ES-I3 (cell line): Measurements from ENCODE around the gene KLHL24.
"Not testable (repeated sequence)": the region's sequence is repeated elsewhere in the genome, so short reads cannot be mapped to it uniquely, and the experiment has no call there.

Source experiments
- H3K36me3 ChIP-seq: 2 replicates; pipeline ENCODE4 v1.6.1; 2013; ENCODE audit warnings: mild to moderate bottlenecking, low read length, control low read depth, moderate library complexity; ENCODE audit not compliant: insufficient read depth
- H3K4me1 ChIP-seq: 2 replicates; pipeline ENCODE4 v1.6.1; 2013; ENCODE audit warnings: mild to moderate bottlenecking, control low read depth, low read length; ENCODE audit not compliant: insufficient read depth
- H3K9ac ChIP-seq: 2 replicates; pipeline ENCODE4 v1.6.1; 2013; ENCODE audit warnings: low read depth, mild to moderate bottlenecking, low read length, moderate library complexity
- H3K9me3 ChIP-seq: 2 replicates; pipeline ENCODE4 v1.6.1; 2013; ENCODE audit warnings: mild to moderate bottlenecking, low read length, moderate library complexity; ENCODE audit not compliant: control insufficient read depth, insufficient read depth

Gene KLHL24

GRCh38 chr3:183622473-183622872, 12.9 kb upstream of the KLHL24 start:
- H3K4me1 ChIP-seq, H3K9ac ChIP-seq, H3K36me3 ChIP-seq, H3K9me3 ChIP-seq: not testable (repeated sequence)

DNA sequence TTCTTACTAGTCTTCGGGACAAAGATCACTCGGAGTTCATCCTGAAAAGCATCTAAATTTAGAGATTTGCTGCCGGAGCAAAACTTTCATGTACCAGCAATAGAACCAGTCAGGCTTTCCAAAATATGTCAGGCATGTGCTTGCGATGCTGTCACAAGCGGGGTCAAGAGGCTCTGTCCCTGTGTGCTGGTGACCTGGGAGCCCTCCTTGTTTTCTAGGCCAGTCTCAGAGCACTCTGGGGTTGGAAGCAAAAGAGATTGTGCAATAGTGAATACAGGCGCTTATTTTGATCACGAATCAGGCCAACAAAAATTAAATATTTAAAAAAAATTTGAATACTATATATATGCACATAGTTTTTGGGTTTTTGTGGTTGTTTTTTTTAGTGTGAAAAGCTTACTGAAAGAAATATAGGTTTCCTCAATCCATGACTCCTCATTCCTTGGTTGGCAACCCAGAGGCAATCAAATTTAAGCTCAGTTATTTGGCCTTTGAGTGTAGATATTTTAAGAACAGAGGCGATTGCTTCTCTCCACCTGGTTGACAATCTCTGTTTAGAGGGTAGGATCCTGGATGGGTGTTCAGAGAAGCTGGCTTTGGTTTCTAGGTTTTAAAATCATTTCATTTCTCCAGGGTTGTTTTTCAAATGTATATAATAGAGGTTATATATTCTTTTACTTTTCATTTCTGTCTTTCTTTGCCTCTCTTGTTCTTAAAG, 8.4 kb upstream of the KLHL24 start:
- Histone ChIP-seq H3K36me3 (no peaks in the 10 kb centered on the region), H3K9me3 (no peaks in the 10 kb centered on the region), H3K4me1 (no peaks in the 10 kb centered on the region), H3K9ac (no peak overlapping the region)

- Histone ChIP-seq H3K9me3 (no peaks in the 10 kb centered on the region), H3K36me3 (no peaks in the 10 kb centered on the region), H3K4me1 (no peaks in the 10 kb centered on the region), H3K9ac (no peak overlapping the region)
Observed at GRCh38 chr3:183629546-183630301, 5.7 kb upstream of the KLHL24 start.

GRCh38 chr3:183631715-183632114, 3.7 kb upstream of the KLHL24 start:
- H3K36me3 ChIP-seq = no peaks in the 10 kb centered on the region
- H3K9ac ChIP-seq = no peak overlapping the region
- H3K9me3 ChIP-seq = no peaks in the 10 kb centered on the region
- no peaks in the 10 kb centered on the region for H3K4me1 ChIP-seq

GRCh38 chr3:183632725-183633124, 2.7 kb upstream of the KLHL24 start:
- H3K9me3 ChIP-seq, H3K4me1 ChIP-seq, H3K36me3 ChIP-seq, H3K9ac ChIP-seq: not testable (repeated sequence)

GRCh38 chr3:183634707-183635106, 716 bp upstream of the KLHL24 start:
- no peaks in the 10 kb centered on the region for H3K36me3 ChIP-seq
- H3K9ac ChIP-seq = peak overlapping the region; percentile 93; the same call in 1 of the 2 replicates
- H3K4me1 ChIP-seq = peaks cover 5% of the 10 kb centered on the region; the same call in 1 of the 2 replicates
- no peaks in the 10 kb centered on the region for H3K9me3 ChIP-seq

GRCh38 chr3:183635107-183635430, 354 bp upstream of the KLHL24 start:
- peaks cover 5% of the 10 kb centered on the region; the same call in 1 of the 2 replicates for H3K4me1 ChIP-seq
- H3K36me3 ChIP-seq = no peaks in the 10 kb centered on the region
- peak overlapping the region; percentile 93; the same call in 1 of the 2 replicates for H3K9ac ChIP-seq
- H3K9me3 ChIP-seq = no peaks in the 10 kb centered on the region

- peak overlapping the region; percentile 93 for H3K9ac ChIP-seq
- no peaks in the 10 kb centered on the region for H3K36me3 ChIP-seq
- H3K4me1 ChIP-seq = peaks cover 5% of the 10 kb centered on the region; the same call in 1 of the 2 replicates
- H3K9me3 ChIP-seq = no peaks in the 10 kb centered on the region
Observed at GRCh38 chr3:183636221-183637105, 1.0 kb downstream of the KLHL24 start.

- Histone ChIP-seq H3K9ac (peak overlapping the region; percentile 93), H3K4me1 (peaks cover 5% of the 10 kb centered on the region; the same call in 1 of the 2 replicates), H3K36me3 (no peaks in the 10 kb centered on the region), H3K9me3 (no peaks in the 10 kb centered on the region)
Observed at GRCh38 chr3:183637106-183637486, 1.7 kb downstream of the KLHL24 start.

DNA sequence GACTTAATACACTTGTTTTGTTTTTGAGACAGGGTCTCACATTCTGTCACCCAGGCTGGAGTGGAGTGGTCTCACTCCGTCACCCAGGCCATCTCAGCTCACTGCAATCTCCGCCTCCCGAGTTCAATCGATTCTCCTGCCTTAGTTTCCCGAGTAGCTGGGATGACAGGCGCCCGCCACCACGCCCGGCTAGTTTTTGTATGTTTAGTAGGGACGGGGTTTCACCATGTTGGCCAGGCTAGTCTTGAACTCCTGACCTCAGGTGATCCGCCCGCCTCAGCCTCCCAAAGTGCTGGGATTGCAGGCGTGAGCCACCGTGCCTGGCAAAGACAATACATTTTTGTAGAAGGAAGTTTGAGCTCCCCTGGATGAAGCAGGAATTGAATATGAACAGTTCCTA, 2.2 kb downstream of the KLHL24 start:
- H3K9me3 ChIP-seq, H3K36me3 ChIP-seq, H3K4me1 ChIP-seq, H3K9ac ChIP-seq: not testable (repeated sequence)

- Histone ChIP-seq H3K9me3 (no peaks in the 10 kb centered on the region), H3K36me3 (no peaks in the 10 kb centered on the region), H3K9ac (no peak overlapping the region), H3K4me1 (peaks cover 5% of the 10 kb centered on the region; the same call in 1 of the 2 replicates)
Observed at GRCh38 chr3:183638101-183638852, 2.9 kb downstream of the KLHL24 start.

GRCh38 chr3:183640635-183641034, 5.2 kb downstream of the KLHL24 start:
- not testable (repeated sequence) for H3K4me1 ChIP-seq, H3K9me3 ChIP-seq, H3K36me3 ChIP-seq, H3K9ac ChIP-seq

DNA sequence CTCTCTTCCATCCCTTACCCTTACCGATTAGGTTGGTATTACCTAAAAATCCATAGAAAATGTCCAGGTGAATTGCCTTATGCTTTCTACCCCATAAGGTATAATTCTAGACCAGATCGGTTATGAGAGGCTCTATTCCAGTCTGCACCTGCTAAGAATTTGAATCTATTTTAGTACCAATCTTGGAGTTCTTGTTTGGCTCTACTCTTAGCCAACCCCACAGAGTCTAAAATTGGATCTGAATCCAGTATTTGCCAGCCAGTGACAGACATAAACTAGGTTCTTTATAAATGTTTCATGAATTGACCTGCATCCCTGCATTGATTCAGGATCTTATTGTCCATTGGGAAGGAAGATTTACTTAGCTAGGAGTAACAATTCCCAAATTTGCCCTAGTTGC, 6.5 kb downstream of the KLHL24 start:
- no peaks in the 10 kb centered on the region for H3K36me3 ChIP-seq
- H3K9ac ChIP-seq = no peak overlapping the region
- H3K9me3 ChIP-seq = no peaks in the 10 kb centered on the region
- peaks cover 5% of the 10 kb centered on the region; the same call in 1 of the 2 replicates for H3K4me1 ChIP-seq

- no peaks in the 10 kb centered on the region for H3K36me3 ChIP-seq
- no peaks in the 10 kb centered on the region for H3K9me3 ChIP-seq
- H3K4me1 ChIP-seq = no peaks in the 10 kb centered on the region
- no peak overlapping the region for H3K9ac ChIP-seq
Observed at GRCh38 chr3:183644244-183644643, 8.8 kb downstream of the KLHL24 start.
